ENCODE measurements around the gene SDF2L1.

Gene SDF2L1

GRCh38 chr22:21622011-21622918, 19.8 kb upstream of the SDF2L1 start:
- no peak for DNase-seq (ENCODE audit: low read depth)

GRCh38 chr22:21622919-21623647, 19.0 kb upstream of the SDF2L1 start:
- no peak for DNase-seq (ENCODE audit: low read depth)

- DNase-seq (ENCODE audit: low read depth) = no peak
Observed at GRCh38 chr22:21623648-21623970, 18.5 kb upstream of the SDF2L1 start.

GRCh38 chr22:21624120-21624879, 17.8 kb upstream of the SDF2L1 start:
- DNase-seq (ENCODE audit: low read depth) = no peak

- no peak for DNase-seq (ENCODE audit: low read depth)
Observed at GRCh38 chr22:21624880-21625791, 17.0 kb upstream of the SDF2L1 start.

GRCh38 chr22:21626073-21626734, 15.9 kb upstream of the SDF2L1 start:
- no peak for DNase-seq (ENCODE audit: low read depth)

GRCh38 chr22:21626735-21627469, 15.2 kb upstream of the SDF2L1 start:
- no peak for DNase-seq (ENCODE audit: low read depth)

GRCh38 chr22:21628386-21629254, 13.5 kb upstream of the SDF2L1 start:
- DNase-seq (ENCODE audit: low read depth) = no peak

GRCh38 chr22:21629255-21630149, 12.6 kb upstream of the SDF2L1 start, which contains the start of gene YDJC:
TSS of gene YDJC (minus strand) at chr22:21630022. CDS start at chr22:21630014, 8 bp downstream.
- peak; percentile 93 for DNase-seq (ENCODE audit: low read depth)

- no peak for DNase-seq (ENCODE audit: low read depth)
Observed at GRCh38 chr22:21631025-21631424, 11.1 kb upstream of the SDF2L1 start.

- peak; percentile 65 for DNase-seq (ENCODE audit: low read depth)
Observed at GRCh38 chr22:21632237-21632895, 9.7 kb upstream of the SDF2L1 start, which contains the start of gene CCDC116. TSS of gene CCDC116 (plus strand) at chr22:21632760. CDS start at chr22:21633182, 422 bp downstream.

- no peak for DNase-seq (ENCODE audit: low read depth)
Observed at GRCh38 chr22:21632931-21633330, 9.2 kb upstream of the SDF2L1 start.

GRCh38 chr22:21633481-21633880, 8.6 kb upstream of the SDF2L1 start:
- DNase-seq (ENCODE audit: low read depth) = no peak

GRCh38 chr22:21634081-21634480, 8.0 kb upstream of the SDF2L1 start:
- no peak for DNase-seq (ENCODE audit: low read depth)

- DNase-seq (ENCODE audit: low read depth) = no peak
Observed at GRCh38 chr22:21634844-21635243, 7.3 kb upstream of the SDF2L1 start.

GRCh38 chr22:21635771-21636510, 6.2 kb upstream of the SDF2L1 start:
- DNase-seq (ENCODE audit: low read depth) = no peak

Data from activated T-helper 9 cell treated with anti-CD3 and anti-CD28 coated beads, Interleukin-2, amount 50 U/mL, for 16 hours (primary cell).